A549 (cell line): ENCODE data around the gene ZNF692. TPM values are rescaled to one million over a fixed set of nuclear protein-coding genes. Genes with fewer than 3 reads are reported as not detected.

Experiments used
- ATAC-seq, 2 experiments: fragments of 200-7000 bp in 1 of 2; fragments of >200 bp in 1 of 2; cut with Nextera tagmentation in 1 of 2; cut with Tn5 transposase in 1 of 2; 3 replicates each; pipeline versions ENCODE4 v1.8.0 to v1.9.1; 2018 to 2020; ENCODE audit warnings: mild to moderate bottlenecking in 1 of 2, moderate library complexity in 1 of 2
- CTCF ChIA-PET: fragments of 300-600 bp; sonication (Branson Sonifier 250); formaldehyde crosslinking; extraction: SDS; loops from one replicate; lab custom pipeline; 2021; ENCODE audit warnings: antibody characterized with exemption, inconsistent platforms; lab: Yijun Ruan, JAX
- POLR2A ChIA-PET: fragments of 350-600 bp; formaldehyde crosslinking; extraction: SDS; loops from one replicate; lab custom pipeline; 2021; ENCODE audit warnings: antibody characterized with exemption, inconsistent platforms; lab: Yijun Ruan, JAX
- DNase-seq, 2 experiments: peaks; one replicate each; pipeline versions ENCODE4 v3.0.0 to v3.0.0-alpha.2; 2011 to 2016; ENCODE audit warnings: low read depth in 1 of 2, low spot score in 1 of 2
- FAIRE-seq: peaks from 2 replicates; lab custom pipeline; 2011; peaks lifted over from hg19 to GRCh38; lab: Jason Lieb, UNC
- H3K27ac ChIP-seq, 2 experiments: fragments of >200 bp; sonication (Bioruptor Twin); formaldehyde crosslinking; 3 replicates each; pipeline ENCODE4 v1.5.1; 2016 to 2017
- H3K4me1 ChIP-seq: fragments of >200 bp; sonication (Bioruptor Twin); formaldehyde crosslinking; 3 replicates; pipeline ENCODE4 v1.6.1; 2016
- H3K4me2 ChIP-seq: fragments of >200 bp; sonication (Bioruptor Twin); formaldehyde crosslinking; 3 replicates; pipeline ENCODE4 v1.6.1; 2016
- H3K4me3 ChIP-seq: fragments of >200 bp; sonication (Bioruptor Twin); formaldehyde crosslinking; 3 replicates; pipeline ENCODE4 v1.5.1; 2016
- H3K9me3 ChIP-seq: fragments of >200 bp; sonication (Bioruptor Twin); formaldehyde crosslinking; 3 replicates; pipeline ENCODE4 v1.6.1; 2016
- BCL3 ChIP-seq: fragments of >200 bp; sonication (Bioruptor Twin); formaldehyde crosslinking; IDR thresholded peaks from 3 replicates; pipeline ENCODE4 v1.6.1; 2016
- CBX8 ChIP-seq: fragments of 200-600 bp; sonication (generic); IDR thresholded peaks from 2 replicates; pipeline ENCODE4 v1.6.1; 2016
- CHD2 ChIP-seq: fragments of 150-350 bp; IDR thresholded peaks from 2 replicates; pipeline ENCODE4 v1.6.1; 2014; ENCODE audit warnings: low read length; ENCODE audit not compliant: partially characterized antibody
- CTCF ChIP-seq: fragments of >200 bp; sonication (Bioruptor Twin); formaldehyde crosslinking; IDR thresholded peaks from 3 replicates; pipeline ENCODE4 v1.5.1; 2016
- EHF ChIP-seq: fragments of 250-450 bp; sonication (Bioruptor Pico); IDR thresholded peaks from 2 replicates; pipeline ENCODE4 v1.5.0; 2020; ENCODE audit warnings: mild to moderate bottlenecking
- HDAC2 ChIP-seq: fragments of 200-600 bp; sonication (generic); IDR thresholded peaks from 2 replicates; pipeline ENCODE4 v1.6.1; 2016
- JUN ChIP-seq, 2 experiments: fragments of >200 bp; sonication (Bioruptor Twin); formaldehyde crosslinking; IDR thresholded peaks; 2 replicates in 1 of 2; 3 replicates in 1 of 2; pipeline ENCODE4 v1.6.1; 2016 to 2017
- MAZ ChIP-seq: fragments of 150-350 bp; IDR thresholded peaks from 2 replicates; pipeline ENCODE4 v1.6.1; 2014; ENCODE audit warnings: antibody characterized with exemption, low read depth, low read length, borderline replicate concordance
- MYC ChIP-seq: IDR thresholded peaks from 2 replicates; pipeline ENCODE4 v1.6.1; 2012; ENCODE audit warnings: mild to moderate bottlenecking, inconsistent platforms, low read length, improper control_type of control experiment, borderline replicate concordance
- NFE2L2 ChIP-seq: fragments of 150-350 bp; conservative IDR thresholded peaks from 2 replicates; pipeline ENCODE4 v1.6.1; 2014; ENCODE audit warnings: low read length
- NPAS2 ChIP-seq: fragments of 250-450 bp; sonication (Bioruptor Pico); IDR thresholded peaks from 2 replicates; pipeline ENCODE4 v1.8.0; 2022; ENCODE audit warnings: mild to moderate bottlenecking, moderate library complexity, borderline replicate concordance
- NR3C1 ChIP-seq: fragments of >200 bp; sonication (Bioruptor Twin); formaldehyde crosslinking; IDR thresholded peaks from 3 replicates; pipeline ENCODE4 v1.6.1; 2017
- PBX3 ChIP-seq: IDR thresholded peaks from 2 replicates; pipeline ENCODE4 v1.6.1; 2012
- REST ChIP-seq: fragments of 200-600 bp; sonication (generic); IDR thresholded peaks from 2 replicates; pipeline ENCODE4 v1.6.1; 2016; ENCODE audit warnings: antibody characterized with exemption, mild to moderate bottlenecking, moderate library complexity
- SMC3 ChIP-seq: fragments of >200 bp; sonication (Bioruptor Twin); formaldehyde crosslinking; IDR thresholded peaks from 3 replicates; pipeline ENCODE4 v1.6.1; 2018; ENCODE audit warnings: inconsistent platforms
- TFCP2L1 ChIP-seq: fragments of 250-450 bp; sonication (Bioruptor Pico); IDR thresholded peaks from 2 replicates; pipeline ENCODE4 v1.5.0; 2021; ENCODE audit warnings: mild to moderate bottlenecking
- TP53 ChIP-seq: fragments of 250-450 bp; sonication (Bioruptor Pico); IDR thresholded peaks from 2 replicates; pipeline ENCODE4 v1.5.0; 2021; ENCODE audit warnings: mild to moderate bottlenecking, moderate library complexity
- ZC3H11A ChIP-seq: fragments of 450-650 bp; IDR thresholded peaks from 2 replicates; pipeline ENCODE4 v1.6.1; 2014; ENCODE audit warnings: antibody characterized with exemption, mild to moderate bottlenecking
- WGBS: methylation state at CpG from one replicate; pipeline ENCODE4 v1.1.6; 2017; ENCODE audit errors: missing lambda C conversion rate; 5-methylcytosine and 5-hydroxymethylcytosine counted together
- polyA plus RNA-seq, 4 experiments: library from polyadenylated mRNA; depleted of rRNA in 3 of 4; stranded (reverse); fragments of >200 nt; fragmentation: RNase III in 1 of 4; extraction: RNeasy Plus Mini Kit Qiagen cat#74134 plus additional on column Dnase treatment in 1 of 4; gene quantifications; 2 replicates in 3 of 4; 3 replicates in 1 of 4; pipeline ENCODE4 v1.2.3, GENCODE V29; 2011 to 2017

ZNF692 gene
- polyA plus RNA-seq, 2 of the 4 experiments (the other 2 are of a cell fraction): 19.8 to 46.8 TPM

- Histone ChIP-seq H3K9me3 (no peaks in the 10 kb centered on the region), H3K4me3 (no peak overlapping the region), H3K4me1 (no peaks in the 10 kb centered on the region), H3K4me2 (no peak overlapping the region)
- ChIA-PET POLR2A (no interaction called here), CTCF (interaction anchor here (1.5 to 2.1 kb wide), 2 partner anchors 10 to 12 kb away, joined by 5 to 10 read pairs; partner anchors contain the start of gene ZNF692)
- no peak for FAIRE-seq
- 97% methylated on average over 70 of the region's 72 CpGs for WGBS
- DNase-seq: no peak
- no peak for ATAC-seq
- TF ChIP-seq TP53 (CRISPR knock-in tag) (no peak), BCL3 (no peak), CBX8 (no peak), NPAS2 (CRISPR knock-in tag) (no peak)
- TF ChIP-seq, all 56 proteins: peak for 0
- H3K27ac ChIP-seq: no peak overlapping the region
These were observed 10.8 kb downstream of the ZNF692 start for GRCh38 chr1:248847956-248848561.

- Histone ChIP-seq H3K27ac (no peak overlapping the region), H3K9me3 (no peaks in the 10 kb centered on the region), H3K4me3 (no peak overlapping the region), H3K4me1 (no peaks in the 10 kb centered on the region), H3K4me2 (no peak overlapping the region)
- DNase-seq (no peak), FAIRE-seq (no peak), ATAC-seq (no peak)
- CTCF ChIA-PET: interaction anchor here (1.0 to 2.1 kb wide), 3 partner anchors 8 to 12 kb away, joined by 3 to 10 read pairs (median 5); partner anchors contain the start of gene ZNF692
- POLR2A ChIA-PET: interaction anchor here (0.9 to 1.1 kb wide), 2 partner anchors 9 to 11 kb away, joined by 3 read pairs; partner anchors contain the start of genes ZNF672 and ZNF692
- WGBS: 97% methylated on average over 75 of the region's 76 CpGs
- TF ChIP-seq EHF (CRISPR knock-in tag): no peak
- no peak for TF ChIP-seq MAZ
- TF ChIP-seq CTCF: no peak
- TF ChIP-seq TFCP2L1 (CRISPR knock-in tag): no peak
- TF ChIP-seq MYC: no peak
- TF ChIP-seq CHD2: no peak
These were observed 11.5 kb downstream of the ZNF692 start for GRCh38 chr1:248847181-248847955.

GRCh38 chr1:248844526-248844925 is 14.4 kb downstream of the ZNF692 start:
- no peak overlapping the region for H3K27ac ChIP-seq
- ChIA-PET CTCF (interaction anchor here (1.3 to 2.1 kb wide), 2 partner anchors 14 to 16 kb away, joined by 3 to 8 read pairs; partner anchors contain the start of gene ZNF692), POLR2A (interaction anchor here (1.0 kb wide), 1 partner anchor 28 kb away, joined by 3 read pairs; no protein-coding TSS in a partner anchor)
- H3K4me1 ChIP-seq: peaks cover 3% of the 10 kb centered on the region; the same call in 1 of the 3 replicates
- no peak overlapping the region for H3K4me3 ChIP-seq
- no peaks in the 10 kb centered on the region for H3K9me3 ChIP-seq
- FAIRE-seq (no peak), DNase-seq (no peak), ATAC-seq (no peak)
- H3K4me2 ChIP-seq: no peak overlapping the region
- 89% methylated on average over 8 of the region's 8 CpGs for WGBS
- TF ChIP-seq SMC3: no peak
- no peak for TF ChIP-seq ZC3H11A
- no peak for TF ChIP-seq NFE2L2
- TF ChIP-seq NR3C1: no peak
- no peak for TF ChIP-seq EHF (CRISPR knock-in tag)
- TF ChIP-seq REST: no peak
- no peak for TF ChIP-seq PBX3
- no peak for TF ChIP-seq JUN (IDR thresholded peaks at IDR 0.05)
- TF ChIP-seq HDAC2: no peak
